Measurements from ENCODE around the gene FAM222A. TPM values are rescaled to one million over a fixed set of nuclear protein-coding genes. Genes with fewer than 3 reads are reported as not detected.

The FAM222A gene
- total RNA-seq, 1 experiment from 2014 or later: 5.5 TPM

- peak; percentile 36 for DNase-seq (ENCODE audit: low spot score)
- Histone ChIP-seq H3K4me1 (ENCODE audit: insufficient read depth, low read length, poor library complexity, severe bottlenecking) (no peaks in the 10 kb centered on the region), H3K27ac (ENCODE audit: low read depth, low read length, poor library complexity, severe bottlenecking) (no peak overlapping the region), H3K9me3 (ENCODE audit: low read depth, low read length, poor library complexity, severe bottlenecking) (no peaks in the 10 kb centered on the region), H3K4me3 (ENCODE audit: low read depth, low read length, poor library complexity, severe bottlenecking) (no peak overlapping the region), H3K27me3 (replicated peaks; ENCODE audit: insufficient read depth, low read depth, low read length, poor library complexity) (no peaks in the 10 kb centered on the region), H3K36me3 (ENCODE audit: insufficient read depth, low read length, poor library complexity, severe bottlenecking) (no peaks in the 10 kb centered on the region)
- CTCF ChIA-PET: no interaction called here
- TF ChIP-seq CTCF (conservative IDR thresholded peaks at IDR 0.05; ENCODE audit: low read depth, low read length) (no peak), EZH2 (IDR thresholded peaks at IDR 0.05; ENCODE audit: borderline replicate concordance, low read depth, low read length, poor library complexity, severe bottlenecking) (no peak)
- no TSS peak for BruUV-seq (replicated peaks)
- POLR2A ChIA-PET (ENCODE audit: low non-redundant PET): no interaction called here
- intact Hi-C loops (cut with micrococcal nuclease; ENCODE audit: unreplicated experiment): no loop called here
Observed at GRCh38 chr12:109763201-109763841, 49.7 kb downstream of the FAM222A start.

- Histone ChIP-seq H3K36me3 (ENCODE audit: insufficient read depth, low read length, poor library complexity, severe bottlenecking) (no peaks in the 10 kb centered on the region), H3K27me3 (replicated peaks; ENCODE audit: insufficient read depth, low read depth, low read length, poor library complexity) (no peaks in the 10 kb centered on the region), H3K4me3 (ENCODE audit: low read depth, low read length, poor library complexity, severe bottlenecking) (no peak overlapping the region), H3K4me1 (ENCODE audit: insufficient read depth, low read length, poor library complexity, severe bottlenecking) (no peaks in the 10 kb centered on the region), H3K9me3 (ENCODE audit: low read depth, low read length, poor library complexity, severe bottlenecking) (no peaks in the 10 kb centered on the region), H3K27ac (ENCODE audit: low read depth, low read length, poor library complexity, severe bottlenecking) (no peak overlapping the region)
- BruUV-seq (replicated peaks): no TSS peak
- CTCF ChIA-PET: no interaction called here
- no peak for DNase-seq (ENCODE audit: low spot score)
- POLR2A ChIA-PET (ENCODE audit: low non-redundant PET): no interaction called here
- intact Hi-C loops (cut with micrococcal nuclease; ENCODE audit: unreplicated experiment): no loop called here
- TF ChIP-seq EZH2 (IDR thresholded peaks at IDR 0.05; ENCODE audit: borderline replicate concordance, low read depth, low read length, poor library complexity, severe bottlenecking): no peak
- TF ChIP-seq CTCF (conservative IDR thresholded peaks at IDR 0.05; ENCODE audit: low read depth, low read length): peak; percentile 26; the same call in 1 of the 2 replicates
Observed at GRCh38 chr12:109764123-109764522, 50.5 kb downstream of the FAM222A start.

- Histone ChIP-seq H3K4me1 (ENCODE audit: insufficient read depth, low read length, poor library complexity, severe bottlenecking) (no peaks in the 10 kb centered on the region), H3K27me3 (replicated peaks; ENCODE audit: insufficient read depth, low read depth, low read length, poor library complexity) (no peaks in the 10 kb centered on the region), H3K9me3 (ENCODE audit: low read depth, low read length, poor library complexity, severe bottlenecking) (no peaks in the 10 kb centered on the region), H3K4me3 (ENCODE audit: low read depth, low read length, poor library complexity, severe bottlenecking) (no peak overlapping the region), H3K36me3 (ENCODE audit: insufficient read depth, low read length, poor library complexity, severe bottlenecking) (no peaks in the 10 kb centered on the region), H3K27ac (ENCODE audit: low read depth, low read length, poor library complexity, severe bottlenecking) (no peak overlapping the region)
- no TSS peak for BruUV-seq (replicated peaks)
- CTCF ChIA-PET: no interaction called here
- POLR2A ChIA-PET (ENCODE audit: low non-redundant PET): no interaction called here
- no peak for DNase-seq (ENCODE audit: low spot score)
- no peak for TF ChIP-seq EZH2 (IDR thresholded peaks at IDR 0.05; ENCODE audit: borderline replicate concordance, low read depth, low read length, poor library complexity, severe bottlenecking)
- no peak for TF ChIP-seq CTCF (conservative IDR thresholded peaks at IDR 0.05; ENCODE audit: low read depth, low read length)
- intact Hi-C loops (cut with micrococcal nuclease; ENCODE audit: unreplicated experiment): no loop called here
Observed at GRCh38 chr12:109764776-109765445, 51.3 kb downstream of the FAM222A start.
